ENCODE data around the gene CNOT3.

CNOT3 gene

DNA sequence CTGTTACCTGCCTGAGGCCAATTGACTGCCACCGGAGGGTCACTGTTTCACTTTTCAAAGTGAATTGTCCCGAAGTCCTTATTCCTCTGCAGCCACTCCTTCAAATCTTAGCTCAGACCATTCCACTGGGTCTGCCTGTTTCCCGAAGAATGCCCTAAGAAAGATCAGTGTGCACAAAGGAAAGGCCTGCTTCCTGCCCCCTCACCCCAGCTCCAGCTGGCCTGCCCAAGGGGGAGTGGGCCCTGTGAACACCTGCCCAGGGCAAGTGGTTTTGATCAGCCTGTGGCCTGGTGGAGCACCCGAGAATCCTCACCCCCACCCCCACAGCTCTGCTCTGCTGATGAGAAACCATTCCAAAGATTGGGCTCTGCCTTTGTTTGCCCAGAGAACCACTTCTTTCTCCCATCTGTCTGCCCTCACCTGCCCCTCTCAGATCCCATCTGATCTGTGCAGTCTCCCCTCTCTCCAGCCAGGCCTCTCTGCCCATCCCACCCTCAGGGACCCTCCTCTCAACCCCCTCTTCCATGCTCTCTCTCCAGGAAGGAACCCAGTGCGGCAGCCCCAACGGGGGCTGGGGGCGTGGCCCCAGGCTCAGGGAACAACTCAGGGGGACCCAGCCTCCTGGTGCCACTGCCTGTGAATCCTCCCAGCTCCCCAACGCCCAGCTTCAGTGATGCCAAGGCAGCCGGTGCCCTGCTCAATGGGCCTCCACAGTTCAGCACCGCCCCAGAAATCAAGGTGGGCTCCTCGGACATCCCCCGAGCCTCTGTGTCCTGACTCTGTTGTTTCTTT is 11.7 kb downstream of the CNOT3 start:
- DNase-seq (ENCODE audit: low read depth): no peak

DNA sequence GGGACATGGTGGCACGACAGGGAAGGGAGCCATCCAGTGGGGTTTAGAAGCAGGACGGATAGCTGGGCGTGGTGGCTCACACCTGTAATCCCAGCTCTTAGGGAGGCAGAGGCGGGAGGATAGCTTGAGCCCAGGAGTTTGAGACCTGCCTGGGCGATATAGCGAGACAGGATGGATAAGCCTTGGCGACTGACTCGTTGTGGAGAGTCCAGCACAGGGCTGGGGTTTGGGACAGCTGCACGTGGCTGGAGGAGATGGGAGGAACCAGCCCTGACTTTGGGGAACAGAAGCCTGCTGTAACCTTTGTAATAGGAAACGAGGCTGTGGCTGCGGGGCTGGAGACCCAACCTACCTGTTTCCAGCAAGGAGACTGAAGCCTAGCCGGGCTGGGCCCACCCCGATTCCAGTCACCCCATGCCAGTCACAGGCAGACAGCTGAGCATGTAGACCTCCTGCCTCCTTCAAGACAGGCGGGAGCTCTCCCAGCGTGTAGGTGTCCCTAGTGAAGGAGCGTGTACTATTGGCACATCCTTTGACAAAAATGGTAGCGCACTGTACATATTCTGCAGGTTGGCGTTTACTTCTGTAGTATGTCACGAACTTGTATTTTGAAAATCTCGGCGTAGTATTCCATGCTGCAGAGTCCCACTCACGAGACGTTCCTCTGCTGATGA is 13.9 kb downstream of the CNOT3 start:
- DNase-seq (ENCODE audit: low read depth): no peak

DNA sequence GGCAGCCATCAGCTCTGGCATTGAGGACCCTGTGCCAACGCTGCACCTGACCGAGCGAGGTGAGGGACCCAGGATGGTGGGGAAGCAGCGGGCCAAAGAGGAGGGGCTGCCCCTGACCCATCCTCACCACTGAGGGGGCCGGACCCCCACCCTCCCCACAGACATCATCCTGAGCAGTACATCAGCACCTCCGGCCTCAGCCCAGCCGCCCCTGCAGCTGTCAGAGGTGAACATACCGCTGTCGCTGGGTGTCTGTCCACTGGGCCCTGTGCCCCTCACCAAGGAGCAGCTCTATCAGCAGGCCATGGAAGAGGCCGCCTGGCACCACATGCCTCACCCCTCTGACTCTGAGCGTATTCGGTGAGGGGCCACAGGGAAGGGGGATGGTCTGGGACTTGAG is 14.7 kb downstream of the CNOT3 start:
- no peak for DNase-seq (ENCODE audit: low read depth)

DNA sequence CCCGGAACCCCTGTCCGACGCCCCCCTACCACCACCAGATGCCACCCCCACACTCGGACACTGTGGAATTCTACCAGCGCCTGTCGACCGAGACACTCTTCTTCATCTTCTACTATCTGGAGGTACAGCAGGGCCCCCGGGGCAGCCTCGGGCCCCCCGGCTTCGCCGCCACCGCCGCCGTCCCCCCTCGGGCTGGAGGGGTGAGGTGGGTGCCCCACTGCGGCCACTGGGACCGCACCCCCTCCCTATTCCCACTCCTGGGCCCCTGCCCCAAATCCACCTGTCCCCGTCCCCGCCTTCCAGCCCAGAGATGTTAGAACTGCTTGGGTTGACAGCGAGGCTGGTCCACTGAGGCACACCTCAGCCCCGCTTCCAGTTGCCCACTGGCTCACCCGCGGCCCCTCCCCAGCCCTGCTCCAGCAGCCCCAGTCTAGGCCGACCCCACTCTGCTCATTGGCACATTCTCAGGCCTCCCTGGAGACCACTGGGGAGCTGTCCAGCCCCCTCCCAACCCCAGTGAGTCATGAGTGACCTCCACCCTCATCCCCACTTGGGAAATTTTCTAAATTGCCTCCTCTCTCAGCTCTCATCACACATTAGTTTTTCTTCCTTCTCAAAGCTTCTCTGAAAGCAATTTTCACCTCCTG is 15.4 kb downstream of the CNOT3 start:
- no peak for DNase-seq (ENCODE audit: low read depth)

DNA sequence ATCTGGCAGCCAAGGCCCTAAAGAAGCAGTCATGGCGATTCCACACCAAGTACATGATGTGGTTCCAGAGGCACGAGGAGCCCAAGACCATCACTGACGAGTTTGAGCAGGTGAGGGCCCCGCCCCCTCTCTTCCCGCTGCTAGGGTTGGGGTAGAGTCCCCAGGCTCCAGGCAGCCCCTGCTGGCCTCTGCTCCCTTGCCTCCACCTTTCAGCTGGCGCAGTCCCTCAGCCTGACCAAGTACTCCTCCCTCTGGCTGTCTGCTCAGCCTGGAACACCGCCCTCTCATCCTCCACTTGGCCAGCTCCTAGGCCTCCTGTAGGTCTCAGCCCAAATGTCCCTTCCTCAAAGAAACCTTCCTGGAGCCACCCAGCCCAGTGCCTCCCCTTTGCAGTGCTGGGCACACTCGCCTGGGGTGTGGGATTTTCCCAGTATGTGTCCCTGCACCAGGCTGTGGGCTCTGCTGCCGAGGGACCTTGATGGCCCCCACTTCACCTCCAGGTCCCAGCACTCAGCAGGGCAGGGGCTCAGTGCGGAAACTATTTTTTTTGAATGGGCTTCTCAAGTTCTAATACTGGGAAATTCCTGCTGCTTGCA is 16.3 kb downstream of the CNOT3 start:
- DNase-seq (ENCODE audit: low read depth): no peak

DNA sequence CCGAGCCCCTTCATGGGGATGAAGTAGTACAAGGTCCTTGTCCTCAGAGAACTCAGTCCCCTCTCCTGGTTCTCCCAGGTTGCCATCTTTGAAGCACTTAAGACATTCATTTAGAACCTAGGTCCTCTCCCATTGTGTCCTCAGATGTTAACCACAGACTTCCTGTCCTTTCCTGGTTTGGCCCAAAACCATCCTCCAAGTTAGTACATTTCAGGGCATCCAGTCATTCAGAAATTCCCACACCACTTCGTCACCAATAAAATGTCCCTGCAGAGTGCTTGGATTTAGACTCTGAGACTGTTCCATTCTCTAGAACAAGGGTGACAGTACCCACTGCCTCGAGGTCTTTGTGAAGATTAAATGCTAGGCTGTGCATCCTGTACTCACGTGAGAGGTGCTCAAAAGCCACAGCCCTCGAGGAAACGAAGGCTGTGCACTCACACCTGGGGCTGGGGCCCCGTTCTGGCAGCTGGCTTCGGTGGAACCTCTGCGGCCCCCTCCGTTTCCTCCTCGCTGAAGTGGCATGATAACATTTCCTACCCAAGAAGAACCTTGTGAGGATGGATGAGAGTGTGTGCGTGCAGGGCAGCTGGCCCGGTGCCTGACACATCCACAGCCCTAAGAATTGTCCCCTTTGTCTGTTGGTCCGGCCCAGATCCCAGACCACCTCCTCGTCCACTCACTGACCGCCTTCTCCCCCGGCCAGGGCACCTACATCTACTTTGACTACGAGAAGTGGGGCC is 17.2 kb downstream of the CNOT3 start:
- DNase-seq (ENCODE audit: low read depth): no peak

DNA sequence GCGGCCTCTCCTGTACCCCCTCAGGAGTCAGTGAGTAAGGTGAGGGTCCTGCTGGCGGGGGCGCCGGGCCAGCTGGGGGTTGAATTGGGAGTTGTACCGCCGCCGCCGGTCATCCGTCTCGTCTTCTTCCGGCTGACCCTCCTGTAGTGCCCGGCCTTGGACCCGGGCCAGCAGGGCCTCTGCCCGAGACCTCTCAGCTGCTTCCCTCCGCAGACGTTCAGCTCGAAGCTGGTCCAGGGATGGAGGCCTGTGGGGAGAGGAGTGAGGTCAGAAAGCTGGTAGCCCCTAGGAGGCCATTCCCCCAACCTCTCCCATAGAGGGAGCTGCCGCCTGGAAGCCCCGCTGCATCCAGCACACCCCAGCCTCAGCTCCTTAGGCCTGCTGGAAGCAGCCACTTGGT is 18.1 kb downstream of the CNOT3 start:
- DNase-seq (ENCODE audit: low read depth): no peak

DNA sequence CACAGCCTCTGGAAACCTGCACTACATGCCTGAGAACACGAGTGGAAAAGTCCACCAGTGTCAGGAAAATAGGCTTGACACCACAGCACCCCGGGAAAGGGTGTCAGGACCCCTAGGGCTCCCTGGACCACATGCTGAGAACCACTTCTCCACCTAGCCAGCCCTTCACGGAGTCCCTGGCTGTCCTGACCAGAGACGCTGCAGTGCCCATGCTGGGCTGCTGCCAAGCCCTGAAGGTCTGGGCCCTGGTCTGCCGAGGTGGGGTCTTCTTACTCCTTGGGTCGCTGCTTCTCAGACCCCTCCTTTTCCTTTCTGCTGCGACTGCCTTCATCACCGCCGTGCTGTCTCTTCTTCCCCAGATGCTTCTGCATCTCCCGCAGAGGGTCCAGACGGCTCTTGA is 18.9 kb downstream of the CNOT3 start:
- no peak for DNase-seq (ENCODE audit: low read depth)

DNA sequence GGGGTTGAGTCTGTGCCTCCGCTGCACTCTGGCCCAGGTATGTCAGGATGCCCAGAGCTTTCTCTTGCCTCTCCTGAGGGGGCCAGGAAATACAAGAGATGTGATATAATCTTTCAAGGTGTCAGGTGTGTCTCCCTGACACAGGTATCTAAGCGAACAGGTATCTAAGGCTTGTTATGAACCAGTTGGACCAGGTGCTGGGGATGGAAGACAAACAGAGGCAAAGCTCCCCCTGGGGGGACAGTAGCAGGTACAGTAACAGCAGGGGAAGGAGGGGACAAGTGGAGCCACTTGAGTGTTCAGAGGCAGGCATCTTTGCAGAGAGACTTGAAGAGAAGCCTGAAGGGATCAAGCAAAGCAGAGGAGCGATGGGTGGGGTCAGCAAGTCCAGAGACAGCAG is 19.4 kb downstream of the CNOT3 start:
- no peak for DNase-seq (ENCODE audit: low read depth)

DNA sequence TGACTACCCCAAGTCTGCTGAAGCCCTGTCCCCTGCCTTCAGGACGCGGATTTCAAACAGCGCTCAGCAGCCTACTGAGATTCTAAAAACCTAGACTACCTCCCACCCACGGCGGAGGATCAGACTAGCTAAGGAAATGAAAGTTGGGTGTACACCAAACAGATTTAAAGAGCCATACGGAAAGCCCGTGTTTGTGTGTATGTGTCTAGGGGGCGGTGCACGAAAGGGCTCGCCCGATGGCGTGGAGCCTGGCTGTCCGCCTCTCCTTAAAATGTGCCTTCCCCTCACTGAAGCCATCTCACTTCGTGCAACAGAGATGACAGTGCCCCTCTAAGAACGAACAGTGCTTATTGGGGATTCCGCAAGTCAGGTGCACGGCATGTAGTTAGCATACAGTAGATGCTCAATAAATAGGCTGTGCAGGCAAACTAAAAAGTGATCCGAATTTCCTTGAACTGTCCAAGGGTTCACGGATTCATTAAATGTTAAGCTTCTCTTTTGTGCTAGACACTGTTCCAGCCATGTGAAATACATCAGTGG is 21.3 kb downstream of the CNOT3 start:
- no peak for DNase-seq (ENCODE audit: low read depth)

DNA sequence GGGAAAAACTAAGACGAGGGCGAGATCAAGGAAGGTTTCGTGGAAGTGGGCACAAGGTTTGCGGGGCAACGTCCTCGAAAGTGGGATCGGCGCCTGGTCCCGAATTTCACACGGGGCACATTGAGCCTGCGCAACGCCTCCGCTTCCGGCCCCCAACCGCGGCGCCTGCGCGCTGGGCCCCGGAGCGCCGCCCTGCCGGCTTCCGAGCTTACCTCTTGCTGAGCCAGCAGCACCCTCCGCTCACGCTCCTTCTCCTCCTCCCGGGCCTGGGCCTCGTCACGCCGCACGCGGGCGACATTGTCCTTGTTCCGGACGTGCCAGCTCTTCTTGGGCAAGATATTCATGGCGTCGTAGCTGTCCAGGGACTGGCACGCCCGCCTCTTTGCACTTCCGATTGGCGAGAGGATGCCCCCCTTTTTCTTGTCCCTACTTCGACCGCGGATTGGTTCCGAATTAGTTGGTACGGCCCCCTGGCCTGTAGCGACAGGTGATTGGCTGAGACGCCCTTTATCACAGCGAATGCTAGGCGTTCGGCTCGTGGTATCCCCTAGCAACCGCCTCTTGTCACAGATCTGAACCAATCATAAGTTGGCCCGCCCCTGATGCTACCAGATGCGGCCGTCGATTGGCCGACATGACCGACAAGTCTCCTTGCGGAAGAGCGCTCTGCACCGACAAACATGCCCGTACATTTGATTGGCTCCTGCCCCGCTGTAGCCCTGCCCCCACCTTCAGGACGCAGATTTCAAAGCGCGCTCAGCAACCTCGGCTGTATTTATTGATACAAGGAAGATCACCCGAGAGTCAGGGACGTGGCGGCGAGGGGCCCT is 22.0 kb downstream of the CNOT3 start, which contains the start of gene LENG1:
Gene LENG1 (minus strand): TSS at position 370 of the 830 bp plus-strand sequence. CDS start 26 bp downstream, at position 344.
- peak; percentile 100 for DNase-seq (ENCODE audit: low read depth)

DNA sequence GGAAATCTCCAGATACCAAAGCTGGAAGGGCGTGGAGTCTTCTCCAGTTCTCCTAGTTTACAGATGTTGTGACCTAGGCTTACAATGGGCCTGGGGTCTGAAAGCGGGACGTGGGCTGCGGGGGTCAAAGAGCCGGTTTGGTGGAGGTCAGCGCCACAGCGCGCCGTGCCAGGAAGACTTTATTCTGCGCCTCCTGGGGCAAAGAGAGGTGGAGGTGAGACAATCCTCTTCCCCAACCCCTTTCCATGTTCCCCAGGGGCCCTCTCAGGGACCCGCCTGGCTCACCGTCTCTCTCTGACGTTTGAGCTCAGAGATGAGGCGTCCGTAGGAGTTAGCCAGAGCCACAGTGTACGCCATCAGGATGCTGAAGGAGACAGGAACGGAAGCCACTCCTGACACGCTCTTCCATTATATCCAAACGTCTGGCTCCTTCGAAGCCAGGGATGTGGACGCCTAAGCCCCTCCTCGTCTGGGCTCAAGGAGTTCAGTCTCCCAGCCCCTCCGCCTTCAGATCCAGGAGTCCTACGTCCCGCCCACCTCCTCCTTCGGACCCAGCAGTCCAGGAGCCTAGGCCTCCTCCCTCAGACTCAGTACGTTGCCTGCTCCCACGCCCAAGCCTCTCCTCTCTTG is 22.7 kb downstream of the CNOT3 start:
- no peak for DNase-seq (ENCODE audit: low read depth)

DNA sequence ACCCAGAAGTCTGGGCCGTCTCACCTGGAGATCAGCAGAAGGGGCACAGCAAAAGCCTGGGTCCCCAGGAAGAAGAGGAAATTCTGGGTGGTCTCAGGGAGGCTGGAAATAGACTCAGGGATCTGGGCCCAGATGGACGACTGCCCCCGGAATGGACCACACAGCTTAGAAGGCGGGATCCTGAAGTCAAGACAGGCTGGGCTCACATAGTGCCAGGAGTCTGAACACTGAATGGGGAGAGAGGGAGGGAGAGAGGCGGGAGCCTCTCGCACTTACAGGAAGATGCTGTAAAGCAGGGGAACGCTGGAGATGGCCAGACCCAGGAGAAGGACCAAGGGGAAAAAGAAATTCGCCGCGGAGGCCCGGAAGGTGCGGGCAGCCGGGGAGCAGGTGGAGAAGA is 23.3 kb downstream of the CNOT3 start:
- DNase-seq (ENCODE audit: low read depth): no peak

DNA sequence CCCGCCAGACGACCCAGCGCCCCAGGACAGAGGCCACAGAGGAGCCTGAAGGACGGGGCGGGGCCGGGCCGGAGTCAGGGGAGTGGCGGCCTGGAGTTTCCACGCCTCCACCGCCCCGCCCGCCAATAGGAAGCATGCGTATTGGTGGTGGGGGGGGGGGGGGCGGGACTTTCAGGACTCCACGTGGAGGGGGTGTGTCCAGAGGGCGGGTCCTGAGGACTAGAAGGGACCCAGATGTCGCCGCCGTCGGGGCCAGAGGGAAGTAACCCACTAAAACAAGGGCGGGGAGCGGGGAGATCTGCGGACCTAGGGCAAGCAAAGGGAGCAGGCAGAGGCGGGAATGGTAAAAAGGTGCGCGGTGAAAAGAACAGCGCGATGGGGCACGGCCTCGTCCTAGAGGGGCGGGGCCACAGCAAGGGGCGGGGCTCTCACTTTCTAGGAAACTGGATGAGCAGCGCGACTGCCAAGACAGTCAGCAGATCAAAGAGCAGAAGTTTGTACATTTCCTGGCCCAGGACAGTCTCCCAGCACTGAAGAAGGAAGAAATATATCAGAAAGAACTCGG is 24.8 kb downstream of the CNOT3 start:
- no peak for DNase-seq (ENCODE audit: low read depth)

DNA sequence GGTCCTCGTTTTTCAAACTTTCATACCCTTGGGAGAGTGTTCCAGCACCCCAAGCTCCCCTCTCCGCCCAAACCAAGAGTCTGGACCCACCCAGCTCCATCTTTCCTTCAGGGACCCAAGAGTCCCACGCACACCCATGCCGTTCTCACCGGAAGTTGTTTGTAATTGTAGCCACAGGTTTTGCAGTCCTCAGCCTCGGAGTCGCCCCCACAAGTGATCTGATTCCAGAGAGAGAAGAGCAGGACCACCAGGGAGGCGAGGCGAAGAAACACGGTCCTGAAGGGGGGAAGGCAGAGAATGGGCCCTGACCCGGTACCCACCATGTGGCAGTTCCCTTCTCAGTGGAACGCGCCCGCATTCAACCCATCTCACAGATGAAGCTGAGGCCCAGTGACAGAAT is 25.3 kb downstream of the CNOT3 start:
- DNase-seq (ENCODE audit: low read depth): no peak

DNA sequence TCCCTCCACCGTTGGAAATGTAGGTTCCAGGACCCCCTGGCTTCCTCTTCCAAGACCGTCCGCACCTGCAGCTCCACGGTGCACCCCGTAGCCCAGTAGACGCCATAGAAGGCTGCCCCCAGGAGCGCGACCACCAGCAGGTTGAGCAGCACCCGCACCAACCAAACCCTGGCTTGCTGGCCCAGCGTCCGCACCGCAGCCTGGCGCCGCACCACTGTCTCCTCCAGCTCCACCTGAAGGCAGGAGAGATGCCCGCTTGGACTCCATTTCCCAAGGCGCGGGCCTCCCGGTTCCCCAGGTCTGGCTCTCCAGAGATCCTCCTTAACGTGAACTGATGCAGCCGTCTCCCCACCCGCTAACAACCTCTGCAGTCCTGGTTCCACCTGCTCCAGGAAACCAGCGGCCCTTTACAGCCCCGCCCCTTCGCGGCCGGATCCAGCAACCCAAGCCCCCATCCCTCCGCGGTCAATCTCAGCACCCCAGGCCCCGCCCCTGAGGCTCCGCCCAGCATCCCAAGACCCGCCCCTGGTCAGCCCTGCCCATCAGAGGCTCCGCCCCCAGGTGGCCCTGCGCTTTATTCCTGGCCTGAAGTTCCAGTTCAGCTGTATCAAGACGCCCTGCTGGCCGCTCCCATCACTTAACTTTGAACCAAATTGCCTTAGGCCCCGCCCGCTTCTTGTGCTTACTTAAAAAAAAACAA is 27.0 kb downstream of the CNOT3 start:
- no peak for DNase-seq (ENCODE audit: low read depth)

DNA sequence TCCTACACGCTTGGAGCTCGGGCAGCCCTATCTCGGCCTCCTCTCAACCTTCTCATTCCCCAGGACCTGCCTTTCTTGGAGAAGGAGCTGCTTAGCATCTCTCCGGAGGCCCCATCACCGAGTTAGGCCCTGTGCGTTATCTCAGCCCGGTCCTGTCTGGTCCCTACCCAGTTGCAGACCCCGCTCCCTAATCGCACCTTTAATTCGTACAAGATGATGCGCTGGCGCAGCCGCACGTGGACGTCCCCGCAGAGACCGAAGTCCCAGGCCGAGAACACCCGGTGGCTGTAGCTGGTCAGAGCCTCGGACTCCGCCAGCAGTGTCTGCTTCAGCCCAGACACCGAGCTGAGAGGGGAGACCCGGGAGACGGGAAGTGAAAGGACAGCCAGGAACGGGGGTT is 27.7 kb downstream of the CNOT3 start:
- no peak for DNase-seq (ENCODE audit: low read depth)

DNA sequence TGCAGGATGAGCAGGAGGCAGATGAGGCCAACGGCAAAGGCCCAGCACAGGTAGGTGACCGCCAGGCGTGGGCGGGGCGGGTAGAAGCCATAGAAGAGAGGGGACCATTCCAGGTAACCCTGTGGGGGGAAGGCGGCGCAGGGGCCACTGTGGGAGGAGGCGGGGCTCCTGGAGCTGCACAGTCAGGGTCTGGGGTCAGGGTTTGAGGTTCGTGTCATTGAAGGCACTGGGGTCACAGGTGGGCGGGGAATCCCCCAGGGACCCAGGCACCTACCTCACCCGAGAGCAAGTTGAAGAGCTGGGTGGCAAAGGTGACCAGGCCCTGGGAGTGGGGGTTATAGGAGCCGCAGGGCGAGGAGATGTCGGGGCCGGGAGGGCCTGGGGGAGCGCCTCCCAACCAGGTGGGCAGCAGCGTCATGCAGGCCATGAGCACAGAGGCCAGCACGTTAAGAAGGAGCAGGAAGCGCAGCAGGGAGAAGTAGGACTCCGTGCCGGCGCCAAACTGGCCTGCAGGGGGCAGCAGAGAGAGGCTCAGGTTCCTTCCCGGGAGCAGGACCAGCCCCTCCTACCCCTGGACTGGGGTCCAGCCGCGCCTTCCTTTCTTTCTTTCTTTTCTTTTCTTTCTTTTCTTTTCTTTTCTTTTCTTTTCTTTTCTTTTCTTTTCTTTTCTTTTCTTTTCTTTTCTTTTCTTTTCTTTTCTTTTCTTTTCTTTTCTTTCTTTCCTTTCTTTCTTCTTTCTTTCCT is 30.8 kb downstream of the CNOT3 start:
- peak; percentile 57 for DNase-seq (ENCODE audit: low read depth)
